WTC11 (cell line): ENCODE results near the gene UNKL. TPM values are rescaled to one million over a fixed set of nuclear protein-coding genes. Genes with fewer than 3 reads are reported as not detected.

Experiments used
- ATAC-seq: fragments of 200-7000 bp; cut with Tn5 transposase; 2 replicates; pipeline ENCODE4 v1.10.0; 2021; ENCODE audit warnings: mild to moderate bottlenecking, moderate library complexity
- CTCF ChIA-PET: fragments of 300-600 bp; sonication (Branson Sonifier 250); formaldehyde crosslinking; loops from one replicate; lab custom pipeline; 2021; ENCODE audit warnings: antibody characterized with exemption; lab: Charles Lee
- POLR2A ChIA-PET: fragments of 350-600 bp; sonication (Branson Sonifier 250); formaldehyde crosslinking; loops from one replicate; lab custom pipeline; 2021; ENCODE audit warnings: antibody characterized with exemption; lab: Charles Lee
- DNase-seq: peaks from one replicate; pipeline ENCODE4 v3.0.0; 2021; ENCODE audit warnings: low spot score
- H3K27ac Mint-ChIP-seq: 2 replicates; pipeline ENCODE4 v1.8.0; 2021; ENCODE audit warnings: mixed read lengths
- H3K27me3 Mint-ChIP-seq: 2 replicates; pipeline ENCODE4 v1.8.0; 2021; ENCODE audit warnings: low read depth, mild to moderate bottlenecking, moderate library complexity, mixed read lengths
- H3K36me3 Mint-ChIP-seq: 2 replicates; pipeline ENCODE4 v1.8.0; 2021; ENCODE audit warnings: mixed read lengths
- H3K4me1 Mint-ChIP-seq: 2 replicates; pipeline ENCODE4 v1.8.0; 2022; ENCODE audit warnings: mixed read lengths
- H3K4me3 Mint-ChIP-seq: 2 replicates; pipeline ENCODE4 v1.8.0; 2021; ENCODE audit warnings: mild to moderate bottlenecking, moderate library complexity, mixed read lengths
- H3K9me3 Mint-ChIP-seq: 2 replicates; pipeline ENCODE4 v1.8.0; 2021; ENCODE audit warnings: mixed read lengths
- FOXJ3 ChIP-seq: sonication (generic); formaldehyde crosslinking; IDR thresholded peaks from 2 replicates; pipeline ENCODE4 v1.9.0; 2021; ENCODE audit warnings: missing genetic modification reagents, mild to moderate bottlenecking, borderline replicate concordance
- JAZF1 ChIP-seq: fragments of 250-450 bp; sonication (Bioruptor Pico); IDR thresholded peaks from 2 replicates; pipeline ENCODE4 v1.9.0; 2021; ENCODE audit warnings: moderate library complexity, mild to moderate bottlenecking, inconsistent platforms
- JUN ChIP-seq: sonication (generic); formaldehyde crosslinking; IDR thresholded peaks from 2 replicates; pipeline ENCODE4 v1.8.0; 2023; ENCODE audit warnings: mild to moderate bottlenecking, missing genetic modification reagents
- NR2C2 ChIP-seq: sonication (generic); formaldehyde crosslinking; IDR thresholded peaks from 2 replicates; pipeline ENCODE4 v1.8.0; 2022; ENCODE audit warnings: mild to moderate bottlenecking, missing genetic modification reagents
- OVOL2 ChIP-seq: fragments of 250-450 bp; sonication (Bioruptor Pico); IDR thresholded peaks from 2 replicates; pipeline ENCODE4 v1.9.0; 2021; ENCODE audit warnings: mild to moderate bottlenecking, borderline replicate concordance
- RORB ChIP-seq: fragments of 250-450 bp; sonication (Bioruptor Pico); IDR thresholded peaks from 2 replicates; pipeline ENCODE4 v1.9.0; 2021; ENCODE audit warnings: mild to moderate bottlenecking
- SMAD3 ChIP-seq: sonication (generic); formaldehyde crosslinking; IDR thresholded peaks from 2 replicates; pipeline ENCODE4 v1.8.0; 2022; ENCODE audit warnings: missing genetic modification reagents, mild to moderate bottlenecking, borderline replicate concordance
- SMAD4 ChIP-seq: sonication (generic); formaldehyde crosslinking; IDR thresholded peaks from 2 replicates; pipeline ENCODE4 v1.8.0; 2022; ENCODE audit warnings: mild to moderate bottlenecking, missing genetic modification reagents
- total RNA-seq: library from RNA; stranded (reverse); gene quantifications from 3 replicates; pipeline ENCODE4 v1.2.3, GENCODE V29; 2021
- TF ChIP-seq, protein P1 (sequence below): sonication (generic); formaldehyde crosslinking; IDR thresholded peaks from 2 replicates; pipeline ENCODE4 v1.8.1; 2023; ENCODE audit warnings: mild to moderate bottlenecking, moderate library complexity, missing genetic modification reagents
- TF ChIP-seq, protein P2 (sequence below): sonication (generic); formaldehyde crosslinking; IDR thresholded peaks from 2 replicates; pipeline ENCODE4 v1.8.1; 2022; ENCODE audit warnings: mild to moderate bottlenecking, missing genetic modification reagents, moderate library complexity, borderline replicate concordance
- TF ChIP-seq, protein P3 (sequence below): sonication (generic); formaldehyde crosslinking; conservative IDR thresholded peaks from 2 replicates; pipeline ENCODE4 v1.8.1; 2022; ENCODE audit warnings: mild to moderate bottlenecking, missing genetic modification reagents
- TF ChIP-seq, protein P4 (sequence below): sonication (generic); formaldehyde crosslinking; IDR thresholded peaks from 2 replicates; pipeline ENCODE4 v1.8.0; 2023; ENCODE audit warnings: missing genetic modification reagents, mild to moderate bottlenecking, borderline replicate concordance
- TF ChIP-seq, protein P5 (sequence below): sonication (generic); formaldehyde crosslinking; IDR thresholded peaks from 2 replicates; pipeline ENCODE4 v1.8.1; 2023; ENCODE audit warnings: mild to moderate bottlenecking, missing genetic modification reagents, borderline replicate concordance
- TF ChIP-seq, protein P6 (sequence below): sonication (generic); formaldehyde crosslinking; IDR thresholded peaks from 2 replicates; pipeline ENCODE4 v1.8.1; 2023; ENCODE audit warnings: mild to moderate bottlenecking, missing genetic modification reagents
- TF ChIP-seq, protein P7 (sequence below): fragments of 250-450 bp; sonication (Bioruptor Pico); IDR thresholded peaks from 2 replicates; pipeline ENCODE4 v1.9.0; 2021; ENCODE audit warnings: mild to moderate bottlenecking
- TF ChIP-seq, protein P8 (sequence below): sonication (generic); formaldehyde crosslinking; IDR thresholded peaks from 2 replicates; pipeline ENCODE4 v1.8.0; 2022; ENCODE audit warnings: mild to moderate bottlenecking, missing genetic modification reagents

UNKL gene
- total RNA-seq, 1 experiment from 2014 or later = 53.3 TPM

DNA sequence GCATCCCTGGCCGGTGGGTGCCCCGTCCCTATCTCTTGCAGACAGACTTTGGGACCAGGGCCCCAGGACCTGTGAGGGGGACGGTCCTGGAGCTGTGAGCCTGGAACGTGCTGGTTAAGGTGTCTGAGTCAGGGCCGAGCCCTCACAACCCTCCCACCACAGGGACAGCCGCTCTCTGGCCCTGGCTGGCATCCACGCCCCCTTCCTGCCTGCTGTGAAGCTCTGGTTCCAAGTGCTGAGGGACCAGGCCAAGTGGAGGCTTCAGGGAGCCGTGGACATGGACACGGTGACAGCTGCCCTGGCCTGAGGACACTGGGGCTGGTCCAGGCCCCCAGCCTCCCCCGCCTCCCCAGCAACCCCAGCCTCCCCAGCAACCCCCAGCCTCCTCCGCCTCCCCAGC, 69.4 kb downstream of the UNKL start (continued):
- TF ChIP-seq, protein P1, sequence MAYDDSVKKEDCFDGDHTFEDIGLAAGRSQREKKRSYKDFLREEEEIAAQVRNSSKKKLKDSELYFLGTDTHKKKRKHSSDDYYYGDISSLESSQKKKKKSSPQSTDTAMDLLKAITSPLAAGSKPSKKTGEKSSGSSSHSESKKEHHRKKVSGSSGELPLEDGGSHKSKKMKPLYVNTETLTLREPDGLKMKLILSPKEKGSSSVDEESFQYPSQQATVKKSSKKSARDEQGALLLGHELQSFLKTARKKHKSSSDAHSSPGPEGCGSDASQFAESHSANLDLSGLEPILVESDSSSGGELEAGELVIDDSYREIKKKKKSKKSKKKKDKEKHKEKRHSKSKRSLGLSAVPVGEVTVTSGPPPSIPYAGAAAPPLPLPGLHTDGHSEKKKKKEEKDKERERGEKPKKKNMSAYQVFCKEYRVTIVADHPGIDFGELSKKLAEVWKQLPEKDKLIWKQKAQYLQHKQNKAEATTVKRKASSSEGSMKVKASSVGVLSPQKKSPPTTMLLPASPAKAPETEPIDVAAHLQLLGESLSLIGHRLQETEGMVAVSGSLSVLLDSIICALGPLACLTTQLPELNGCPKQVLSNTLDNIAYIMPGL (CRISPR knock-in tag) = no peak
- no peak for TF ChIP-seq OVOL2
- TF ChIP-seq, protein P2, sequence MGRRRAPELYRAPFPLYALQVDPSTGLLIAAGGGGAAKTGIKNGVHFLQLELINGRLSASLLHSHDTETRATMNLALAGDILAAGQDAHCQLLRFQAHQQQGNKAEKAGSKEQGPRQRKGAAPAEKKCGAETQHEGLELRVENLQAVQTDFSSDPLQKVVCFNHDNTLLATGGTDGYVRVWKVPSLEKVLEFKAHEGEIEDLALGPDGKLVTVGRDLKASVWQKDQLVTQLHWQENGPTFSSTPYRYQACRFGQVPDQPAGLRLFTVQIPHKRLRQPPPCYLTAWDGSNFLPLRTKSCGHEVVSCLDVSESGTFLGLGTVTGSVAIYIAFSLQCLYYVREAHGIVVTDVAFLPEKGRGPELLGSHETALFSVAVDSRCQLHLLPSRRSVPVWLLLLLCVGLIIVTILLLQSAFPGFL (CRISPR knock-in tag) = no peak
- no peak for TF ChIP-seq FOXJ3 (CRISPR knock-in tag)
- TF ChIP-seq, protein P3, sequence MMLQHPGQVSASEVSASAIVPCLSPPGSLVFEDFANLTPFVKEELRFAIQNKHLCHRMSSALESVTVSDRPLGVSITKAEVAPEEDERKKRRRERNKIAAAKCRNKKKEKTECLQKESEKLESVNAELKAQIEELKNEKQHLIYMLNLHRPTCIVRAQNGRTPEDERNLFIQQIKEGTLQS (CRISPR knock-in tag) = no peak
- TF ChIP-seq, protein P4, sequence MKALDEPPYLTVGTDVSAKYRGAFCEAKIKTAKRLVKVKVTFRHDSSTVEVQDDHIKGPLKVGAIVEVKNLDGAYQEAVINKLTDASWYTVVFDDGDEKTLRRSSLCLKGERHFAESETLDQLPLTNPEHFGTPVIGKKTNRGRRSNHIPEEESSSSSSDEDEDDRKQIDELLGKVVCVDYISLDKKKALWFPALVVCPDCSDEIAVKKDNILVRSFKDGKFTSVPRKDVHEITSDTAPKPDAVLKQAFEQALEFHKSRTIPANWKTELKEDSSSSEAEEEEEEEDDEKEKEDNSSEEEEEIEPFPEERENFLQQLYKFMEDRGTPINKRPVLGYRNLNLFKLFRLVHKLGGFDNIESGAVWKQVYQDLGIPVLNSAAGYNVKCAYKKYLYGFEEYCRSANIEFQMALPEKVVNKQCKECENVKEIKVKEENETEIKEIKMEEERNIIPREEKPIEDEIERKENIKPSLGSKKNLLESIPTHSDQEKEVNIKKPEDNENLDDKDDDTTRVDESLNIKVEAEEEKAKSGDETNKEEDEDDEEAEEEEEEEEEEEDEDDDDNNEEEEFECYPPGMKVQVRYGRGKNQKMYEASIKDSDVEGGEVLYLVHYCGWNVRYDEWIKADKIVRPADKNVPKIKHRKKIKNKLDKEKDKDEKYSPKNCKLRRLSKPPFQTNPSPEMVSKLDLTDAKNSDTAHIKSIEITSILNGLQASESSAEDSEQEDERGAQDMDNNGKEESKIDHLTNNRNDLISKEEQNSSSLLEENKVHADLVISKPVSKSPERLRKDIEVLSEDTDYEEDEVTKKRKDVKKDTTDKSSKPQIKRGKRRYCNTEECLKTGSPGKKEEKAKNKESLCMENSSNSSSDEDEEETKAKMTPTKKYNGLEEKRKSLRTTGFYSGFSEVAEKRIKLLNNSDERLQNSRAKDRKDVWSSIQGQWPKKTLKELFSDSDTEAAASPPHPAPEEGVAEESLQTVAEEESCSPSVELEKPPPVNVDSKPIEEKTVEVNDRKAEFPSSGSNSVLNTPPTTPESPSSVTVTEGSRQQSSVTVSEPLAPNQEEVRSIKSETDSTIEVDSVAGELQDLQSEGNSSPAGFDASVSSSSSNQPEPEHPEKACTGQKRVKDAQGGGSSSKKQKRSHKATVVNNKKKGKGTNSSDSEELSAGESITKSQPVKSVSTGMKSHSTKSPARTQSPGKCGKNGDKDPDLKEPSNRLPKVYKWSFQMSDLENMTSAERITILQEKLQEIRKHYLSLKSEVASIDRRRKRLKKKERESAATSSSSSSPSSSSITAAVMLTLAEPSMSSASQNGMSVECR (CRISPR knock-in tag) = no peak
- no peak for TF ChIP-seq RORB (CRISPR knock-in tag)

DNA sequence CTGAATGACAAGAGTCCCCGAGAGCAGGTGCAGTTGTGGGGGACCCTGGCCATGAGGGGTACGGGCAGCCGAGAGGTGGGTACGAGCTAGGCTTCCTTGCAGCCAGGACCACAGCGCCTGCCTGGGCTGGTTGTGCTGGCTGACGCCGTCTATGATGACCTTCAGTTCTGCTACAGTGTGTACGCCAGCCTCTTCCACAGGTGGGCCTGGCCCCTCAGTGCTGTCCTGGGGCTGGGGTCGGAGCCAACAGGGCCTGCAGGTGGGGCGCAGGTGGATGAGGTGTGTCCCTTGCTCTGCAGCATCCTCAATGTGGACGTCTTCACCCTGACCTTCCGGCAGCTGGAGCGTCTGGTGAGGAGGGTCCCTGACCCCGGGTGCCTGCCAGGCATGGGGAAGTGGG, 70.0 kb downstream of the UNKL start:
- peaks cover 4% of the 10 kb centered on the region for H3K4me1 Mint-ChIP-seq
- H3K27me3 Mint-ChIP-seq = no peaks in the 10 kb centered on the region; the same call in 1 of the 2 replicates
- no peak overlapping the region for H3K4me3 Mint-ChIP-seq
- H3K9me3 Mint-ChIP-seq = no peaks in the 10 kb centered on the region
- no peaks in the 10 kb centered on the region; the same call in 1 of the 2 replicates for H3K36me3 Mint-ChIP-seq
- TF ChIP-seq, protein P5, sequence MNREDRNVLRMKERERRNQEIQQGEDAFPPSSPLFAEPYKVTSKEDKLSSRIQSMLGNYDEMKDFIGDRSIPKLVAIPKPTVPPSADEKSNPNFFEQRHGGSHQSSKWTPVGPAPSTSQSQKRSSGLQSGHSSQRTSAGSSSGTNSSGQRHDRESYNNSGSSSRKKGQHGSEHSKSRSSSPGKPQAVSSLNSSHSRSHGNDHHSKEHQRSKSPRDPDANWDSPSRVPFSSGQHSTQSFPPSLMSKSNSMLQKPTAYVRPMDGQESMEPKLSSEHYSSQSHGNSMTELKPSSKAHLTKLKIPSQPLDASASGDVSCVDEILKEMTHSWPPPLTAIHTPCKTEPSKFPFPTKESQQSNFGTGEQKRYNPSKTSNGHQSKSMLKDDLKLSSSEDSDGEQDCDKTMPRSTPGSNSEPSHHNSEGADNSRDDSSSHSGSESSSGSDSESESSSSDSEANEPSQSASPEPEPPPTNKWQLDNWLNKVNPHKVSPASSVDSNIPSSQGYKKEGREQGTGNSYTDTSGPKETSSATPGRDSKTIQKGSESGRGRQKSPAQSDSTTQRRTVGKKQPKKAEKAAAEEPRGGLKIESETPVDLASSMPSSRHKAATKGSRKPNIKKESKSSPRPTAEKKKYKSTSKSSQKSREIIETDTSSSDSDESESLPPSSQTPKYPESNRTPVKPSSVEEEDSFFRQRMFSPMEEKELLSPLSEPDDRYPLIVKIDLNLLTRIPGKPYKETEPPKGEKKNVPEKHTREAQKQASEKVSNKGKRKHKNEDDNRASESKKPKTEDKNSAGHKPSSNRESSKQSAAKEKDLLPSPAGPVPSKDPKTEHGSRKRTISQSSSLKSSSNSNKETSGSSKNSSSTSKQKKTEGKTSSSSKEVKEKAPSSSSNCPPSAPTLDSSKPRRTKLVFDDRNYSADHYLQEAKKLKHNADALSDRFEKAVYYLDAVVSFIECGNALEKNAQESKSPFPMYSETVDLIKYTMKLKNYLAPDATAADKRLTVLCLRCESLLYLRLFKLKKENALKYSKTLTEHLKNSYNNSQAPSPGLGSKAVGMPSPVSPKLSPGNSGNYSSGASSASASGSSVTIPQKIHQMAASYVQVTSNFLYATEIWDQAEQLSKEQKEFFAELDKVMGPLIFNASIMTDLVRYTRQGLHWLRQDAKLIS = no peak
- TF ChIP-seq, protein P6, sequence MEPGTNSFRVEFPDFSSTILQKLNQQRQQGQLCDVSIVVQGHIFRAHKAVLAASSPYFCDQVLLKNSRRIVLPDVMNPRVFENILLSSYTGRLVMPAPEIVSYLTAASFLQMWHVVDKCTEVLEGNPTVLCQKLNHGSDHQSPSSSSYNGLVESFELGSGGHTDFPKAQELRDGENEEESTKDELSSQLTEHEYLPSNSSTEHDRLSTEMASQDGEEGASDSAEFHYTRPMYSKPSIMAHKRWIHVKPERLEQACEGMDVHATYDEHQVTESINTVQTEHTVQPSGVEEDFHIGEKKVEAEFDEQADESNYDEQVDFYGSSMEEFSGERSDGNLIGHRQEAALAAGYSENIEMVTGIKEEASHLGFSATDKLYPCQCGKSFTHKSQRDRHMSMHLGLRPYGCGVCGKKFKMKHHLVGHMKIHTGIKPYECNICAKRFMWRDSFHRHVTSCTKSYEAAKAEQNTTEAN (CRISPR knock-in tag) = no peak
- TF ChIP-seq, protein P7, sequence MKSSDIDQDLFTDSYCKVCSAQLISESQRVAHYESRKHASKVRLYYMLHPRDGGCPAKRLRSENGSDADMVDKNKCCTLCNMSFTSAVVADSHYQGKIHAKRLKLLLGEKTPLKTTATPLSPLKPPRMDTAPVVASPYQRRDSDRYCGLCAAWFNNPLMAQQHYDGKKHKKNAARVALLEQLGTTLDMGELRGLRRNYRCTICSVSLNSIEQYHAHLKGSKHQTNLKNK = no peak
- TF ChIP-seq JUN (CRISPR knock-in tag) (no peak), NR2C2 (CRISPR knock-in tag) (no peak), SMAD3 (CRISPR knock-in tag) (no peak), OVOL2 (no peak), SMAD4 (no peak), JAZF1 (CRISPR knock-in tag) (no peak)
- TF ChIP-seq, protein P8, sequence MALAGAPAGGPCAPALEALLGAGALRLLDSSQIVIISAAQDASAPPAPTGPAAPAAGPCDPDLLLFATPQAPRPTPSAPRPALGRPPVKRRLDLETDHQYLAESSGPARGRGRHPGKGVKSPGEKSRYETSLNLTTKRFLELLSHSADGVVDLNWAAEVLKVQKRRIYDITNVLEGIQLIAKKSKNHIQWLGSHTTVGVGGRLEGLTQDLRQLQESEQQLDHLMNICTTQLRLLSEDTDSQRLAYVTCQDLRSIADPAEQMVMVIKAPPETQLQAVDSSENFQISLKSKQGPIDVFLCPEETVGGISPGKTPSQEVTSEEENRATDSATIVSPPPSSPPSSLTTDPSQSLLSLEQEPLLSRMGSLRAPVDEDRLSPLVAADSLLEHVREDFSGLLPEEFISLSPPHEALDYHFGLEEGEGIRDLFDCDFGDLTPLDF (CRISPR knock-in tag) = no peak
- ChIA-PET POLR2A (no interaction called here), CTCF (interaction anchor here (0.6 to 1.2 kb wide), 3 partner anchors 12 to 43 kb away, joined by 3 read pairs; no protein-coding TSS in a partner anchor)
- ATAC-seq (no peak), DNase-seq (no peak)
- no peak overlapping the region for H3K27ac Mint-ChIP-seq
